PC-3 (cell line): ENCODE results near the gene ARAP3.

ENCODE experiments used
- EZH2 ChIP-seq: fragments of 300-600 bp; sonication (generic); IDR thresholded peaks from one replicate; pipeline ENCODE4 v1.6.1; 2017; ENCODE audit warnings: antibody characterized with exemption, mild to moderate bottlenecking, low read length; ENCODE audit not compliant: unreplicated experiment
- EZH2phosphoT487 ChIP-seq: fragments of 300-600 bp; sonication (generic); IDR thresholded peaks from 2 replicates; pipeline ENCODE4 v1.6.1; 2018; ENCODE audit warnings: mild to moderate bottlenecking, antibody characterized with exemption, low read length, borderline replicate concordance
- TF ChIP-seq, protein P1 (sequence below): fragments of 300-600 bp; sonication (generic); conservative IDR thresholded peaks from 2 replicates; pipeline ENCODE4 v1.5.1; 2017; ENCODE audit warnings: antibody characterized with exemption, low read depth, mild to moderate bottlenecking, low read length

DNA sequence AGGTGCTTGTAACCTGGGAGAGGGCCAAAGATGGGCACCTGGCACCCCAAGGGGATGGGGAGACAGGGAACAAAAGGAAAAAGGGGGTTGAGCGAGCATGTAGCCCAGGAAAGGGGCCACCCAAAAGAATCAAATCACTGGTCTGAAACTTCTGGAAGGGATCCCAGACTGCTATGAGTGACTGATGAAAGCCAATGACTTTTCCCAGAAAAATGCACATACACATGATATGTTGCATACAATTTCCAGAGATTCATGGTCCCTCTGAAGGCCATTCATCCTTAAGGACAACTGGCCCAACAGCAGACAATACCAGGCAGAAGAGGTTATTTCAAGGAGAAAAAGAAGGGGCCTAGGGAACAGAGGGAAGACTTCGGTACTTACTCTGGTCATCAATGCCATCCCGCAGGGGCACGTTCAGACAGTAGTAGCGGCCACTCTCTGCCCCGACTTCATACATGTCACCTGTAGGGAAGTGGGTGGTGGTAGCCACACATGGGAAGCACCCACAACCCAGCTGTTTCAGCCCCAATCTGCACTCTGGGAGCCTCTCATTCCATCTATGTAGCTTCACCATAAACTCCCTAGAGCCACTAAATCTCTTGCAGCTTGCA is 53.7 kb downstream of the ARAP3 start:
- TF ChIP-seq, protein P1, sequence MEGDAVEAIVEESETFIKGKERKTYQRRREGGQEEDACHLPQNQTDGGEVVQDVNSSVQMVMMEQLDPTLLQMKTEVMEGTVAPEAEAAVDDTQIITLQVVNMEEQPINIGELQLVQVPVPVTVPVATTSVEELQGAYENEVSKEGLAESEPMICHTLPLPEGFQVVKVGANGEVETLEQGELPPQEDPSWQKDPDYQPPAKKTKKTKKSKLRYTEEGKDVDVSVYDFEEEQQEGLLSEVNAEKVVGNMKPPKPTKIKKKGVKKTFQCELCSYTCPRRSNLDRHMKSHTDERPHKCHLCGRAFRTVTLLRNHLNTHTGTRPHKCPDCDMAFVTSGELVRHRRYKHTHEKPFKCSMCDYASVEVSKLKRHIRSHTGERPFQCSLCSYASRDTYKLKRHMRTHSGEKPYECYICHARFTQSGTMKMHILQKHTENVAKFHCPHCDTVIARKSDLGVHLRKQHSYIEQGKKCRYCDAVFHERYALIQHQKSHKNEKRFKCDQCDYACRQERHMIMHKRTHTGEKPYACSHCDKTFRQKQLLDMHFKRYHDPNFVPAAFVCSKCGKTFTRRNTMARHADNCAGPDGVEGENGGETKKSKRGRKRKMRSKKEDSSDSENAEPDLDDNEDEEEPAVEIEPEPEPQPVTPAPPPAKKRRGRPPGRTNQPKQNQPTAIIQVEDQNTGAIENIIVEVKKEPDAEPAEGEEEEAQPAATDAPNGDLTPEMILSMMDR: no peak
- TF ChIP-seq EZH2 (no peak), EZH2phosphoT487 (no peak)
